OCI-LY1 (cell line): ENCODE results near the gene TF.

Experiments used
- H2AFZ ChIP-seq: fragments of 200-600 bp; sonication (generic), shearing (Covaris generic); 2 replicates; pipeline ENCODE4 v1.6.0; 2014; ENCODE audit warnings: antibody characterized with exemption, mild to moderate bottlenecking, low read length
- H3F3A ChIP-seq: fragments of 200-600 bp; sonication (generic), shearing (Covaris generic); 2 replicates; pipeline ENCODE4 v1.6.0; 2014; ENCODE audit warnings: mild to moderate bottlenecking, antibody characterized with exemption, low read length, moderate library complexity; ENCODE audit not compliant: insufficient read depth
- H3K27ac ChIP-seq: fragments of 200-600 bp; sonication (generic); 2 replicates; pipeline ENCODE4 v1.5.1; 2014; ENCODE audit warnings: low read length, mixed run types, mild to moderate bottlenecking, low read depth; ENCODE audit not compliant: poor library complexity, severe bottlenecking
- H3K27me3 ChIP-seq: fragments of 200-600 bp; sonication (generic); 2 replicates; pipeline ENCODE4 v1.6.0; 2014; ENCODE audit warnings: antibody characterized with exemption, mild to moderate bottlenecking, low read length, moderate library complexity; ENCODE audit not compliant: insufficient read depth
- H3K36me3 ChIP-seq: fragments of 200-600 bp; sonication (generic); 2 replicates; pipeline ENCODE4 v1.6.1; 2014; ENCODE audit warnings: mild to moderate bottlenecking, antibody characterized with exemption, low read length, moderate library complexity, mixed read lengths; ENCODE audit not compliant: insufficient read depth
- H3K4me1 ChIP-seq: fragments of 200-600 bp; sonication (generic); 2 replicates; pipeline ENCODE4 v1.5.1; 2014; ENCODE audit warnings: mild to moderate bottlenecking, low read length, moderate library complexity; ENCODE audit not compliant: insufficient read depth, severe bottlenecking
- H3K4me2 ChIP-seq: fragments of 200-600 bp; sonication (generic), shearing (Covaris generic); 2 replicates; pipeline ENCODE4 v1.6.1; 2014; ENCODE audit warnings: low read length
- H3K4me3 ChIP-seq: fragments of 200-600 bp; sonication (generic); 2 replicates; pipeline ENCODE4 v1.5.1; 2014; ENCODE audit warnings: low read length, low read depth, mild to moderate bottlenecking, mixed read lengths; ENCODE audit not compliant: poor library complexity, severe bottlenecking
- H3K79me2 ChIP-seq: fragments of 200-600 bp; shearing (Covaris generic); 2 replicates; pipeline ENCODE4 v1.6.1; 2016; ENCODE audit warnings: mixed run types, low read length, mixed read lengths; ENCODE audit not compliant: insufficient read depth
- H3K9ac ChIP-seq: fragments of 200-600 bp; sonication (generic), shearing (Covaris generic); 2 replicates; pipeline ENCODE4 v1.6.1; 2014; ENCODE audit warnings: mild to moderate bottlenecking, low read length, mixed read lengths
- H3K9me2 ChIP-seq: fragments of 200-600 bp; sonication (generic), shearing (Covaris generic); 2 replicates; pipeline ENCODE4 v1.6.1; 2014; ENCODE audit warnings: low read depth, mild to moderate bottlenecking, low read length, mixed read lengths
- H3K9me3 ChIP-seq: fragments of 200-600 bp; shearing (Covaris generic); 2 replicates; pipeline ENCODE4 v1.6.1; 2014; ENCODE audit warnings: low read length, mixed read lengths
- H4K20me1 ChIP-seq: fragments of 200-600 bp; sonication (generic), shearing (Covaris generic); 2 replicates; pipeline ENCODE4 v1.6.0; 2016; ENCODE audit warnings: mild to moderate bottlenecking, low read length; ENCODE audit not compliant: insufficient read depth
- CTCF ChIP-seq: fragments of 200-600 bp; sonication (generic), shearing (Covaris generic); IDR thresholded peaks from 2 replicates; pipeline ENCODE4 v1.5.1; 2017; ENCODE audit warnings: mild to moderate bottlenecking, antibody characterized with exemption, low read length, moderate library complexity, mixed read lengths
- EZH2 ChIP-seq: fragments of 200-600 bp; sonication (generic), shearing (Covaris generic); IDR thresholded peaks from 2 replicates; pipeline ENCODE4 v1.8.0; 2017; ENCODE audit warnings: borderline replicate concordance, mixed run types, mild to moderate bottlenecking, antibody characterized with exemption, low read length, moderate library complexity, mixed read lengths

The TF gene

GRCh38 chr3:133750259-133750656, 4.1 kb downstream of the TF start:
- no peaks in the 10 kb centered on the region for H4K20me1 ChIP-seq
- H3K9ac ChIP-seq = no peak overlapping the region
- no peaks in the 10 kb centered on the region for H3K9me2 ChIP-seq
- no peak overlapping the region for H3K4me2 ChIP-seq
- no peaks in the 10 kb centered on the region for H3K36me3 ChIP-seq
- H3F3A ChIP-seq = no peaks in the 10 kb centered on the region
- no peaks in the 10 kb centered on the region for H3K9me3 ChIP-seq
- no peaks in the 10 kb centered on the region for H3K4me1 ChIP-seq
- 0 out of 2 replicates have a peak, but pooled peaks cover 4% of the 10 kb centered on the region for H3K27me3 ChIP-seq
- no peaks in the 10 kb centered on the region for H3K79me2 ChIP-seq
- no peak overlapping the region for H3K4me3 ChIP-seq
- no peak overlapping the region for H3K27ac ChIP-seq
- no peak overlapping the region for H2AFZ ChIP-seq
- no peak for TF ChIP-seq EZH2
- TF ChIP-seq CTCF = no peak

- no peaks in the 10 kb centered on the region for H3K79me2 ChIP-seq
- H3K4me3 ChIP-seq = no peak overlapping the region
- H2AFZ ChIP-seq = no peak overlapping the region
- no peak overlapping the region for H3K9ac ChIP-seq
- H3K27me3 ChIP-seq = peaks cover 5% of the 10 kb centered on the region; the same call in 1 of the 2 replicates
- H3K9me3 ChIP-seq = no peaks in the 10 kb centered on the region
- no peaks in the 10 kb centered on the region for H3K36me3 ChIP-seq
- H3K4me1 ChIP-seq = no peaks in the 10 kb centered on the region
- no peak overlapping the region for H3K27ac ChIP-seq
- no peaks in the 10 kb centered on the region for H3F3A ChIP-seq
- H3K9me2 ChIP-seq = no peaks in the 10 kb centered on the region
- H3K4me2 ChIP-seq = no peak overlapping the region
- no peaks in the 10 kb centered on the region for H4K20me1 ChIP-seq
- TF ChIP-seq EZH2 (no peak), CTCF (no peak)
Measured at GRCh38 chr3:133753107-133753778, 7.0 kb downstream of the TF start.

- H3K4me1 ChIP-seq = no peaks in the 10 kb centered on the region
- no peaks in the 10 kb centered on the region for H3K9me2 ChIP-seq
- no peaks in the 10 kb centered on the region for H3F3A ChIP-seq
Measured at GRCh38 chr3:133753779-133754164, 7.6 kb downstream of the TF start.

More at GRCh38 chr3:133753779-133754164, 7.6 kb downstream of the TF start:
- no peaks in the 10 kb centered on the region for H3K79me2 ChIP-seq
- H3K4me2 ChIP-seq = no peak overlapping the region
- no peaks in the 10 kb centered on the region for H3K9me3 ChIP-seq
- no peak for TF ChIP-seq CTCF
- TF ChIP-seq EZH2 = no peak
- peaks cover 5% of the 10 kb centered on the region; the same call in 1 of the 2 replicates for H3K27me3 ChIP-seq
- no peaks in the 10 kb centered on the region for H4K20me1 ChIP-seq
- H3K36me3 ChIP-seq = no peaks in the 10 kb centered on the region
- H3K27ac ChIP-seq = no peak overlapping the region
- no peak overlapping the region for H2AFZ ChIP-seq
- H3K9ac ChIP-seq = no peak overlapping the region
- no peak overlapping the region for H3K4me3 ChIP-seq
